Activated T-helper 17 cell treated with anti-CD3 and anti-CD28 coated beads, Interleukin-2, amount 50 U/mL, for 72 hours (primary cell): Measurements from ENCODE around the gene SSR4. TPM values are rescaled to one million over a fixed set of nuclear protein-coding genes. Genes with fewer than 3 reads are reported as not detected.
A peak's percentile ranks its signal among the peaks of the same experiment; 100 is the strongest.

Experiments used
- ATAC-seq: fragments of 150-1000 bp; cut with Tn5 transposase; replicated peaks from 2 replicates; pipeline ENCODE4 v1.10.0; 2021; ENCODE audit warnings: mild to moderate bottlenecking, moderate library complexity
- H3K27ac Mint-ChIP-seq: one replicate; pipeline ENCODE4 v1.8.0; 2022; ENCODE audit warnings: mixed read lengths
- H3K27me3 Mint-ChIP-seq: one replicate; pipeline ENCODE4 v1.8.0; 2022; ENCODE audit warnings: mixed read lengths
- H3K36me3 Mint-ChIP-seq: one replicate; pipeline ENCODE4 v1.8.0; 2022; ENCODE audit warnings: low read depth, mild to moderate bottlenecking, mixed read lengths
- H3K4me1 Mint-ChIP-seq: one replicate; pipeline ENCODE4 v1.8.0; 2022; ENCODE audit warnings: mixed read lengths
- H3K4me3 Mint-ChIP-seq: one replicate; pipeline ENCODE4 v1.8.0; 2022; ENCODE audit warnings: mild to moderate bottlenecking, mixed read lengths
- H3K9me3 Mint-ChIP-seq: one replicate; pipeline ENCODE4 v1.8.0; 2022; ENCODE audit warnings: mixed read lengths
- total RNA-seq, 2 donors: library from RNA; stranded (reverse); gene quantifications; one replicate each; pipeline ENCODE4 v1.2.3, GENCODE V29; 2022

Gene SSR4
- total RNA-seq, 2 donors from 2014 or later, result 150 to 152 TPM

DNA sequence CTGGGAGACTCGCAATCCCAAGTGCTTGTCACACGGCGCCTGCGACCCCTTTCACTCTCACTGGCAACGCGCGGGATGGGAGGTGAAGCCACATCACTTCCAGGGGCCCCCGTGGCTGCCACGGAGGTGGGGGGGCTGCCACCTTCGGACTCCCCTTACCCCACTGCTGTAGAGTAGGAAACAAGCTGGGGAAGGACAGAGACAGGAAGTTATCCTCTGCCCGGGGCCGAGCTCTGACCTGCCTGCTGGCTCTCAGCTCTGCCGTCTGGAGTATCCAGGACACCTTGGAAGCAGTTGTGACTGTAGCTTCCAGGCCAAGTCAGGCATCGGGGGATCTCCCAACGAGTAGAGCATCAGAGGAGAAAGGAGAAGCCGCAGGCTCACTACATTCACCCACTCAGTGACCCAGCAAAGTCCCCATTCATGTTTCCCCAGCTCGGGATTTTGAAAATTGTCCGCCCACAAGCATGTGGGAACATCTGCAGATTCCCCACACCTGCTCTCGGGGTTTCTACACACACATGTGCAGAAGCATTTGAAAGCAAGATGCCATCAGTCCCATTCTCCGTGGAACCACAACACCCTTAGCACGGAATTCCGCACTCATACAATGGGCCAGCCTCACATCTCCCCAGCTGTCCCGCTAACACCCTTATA, 25.0 kb downstream of the SSR4 start:
- H3K4me3 Mint-ChIP-seq, result peak overlapping the region; percentile 68
- ATAC-seq, result no peak

DNA sequence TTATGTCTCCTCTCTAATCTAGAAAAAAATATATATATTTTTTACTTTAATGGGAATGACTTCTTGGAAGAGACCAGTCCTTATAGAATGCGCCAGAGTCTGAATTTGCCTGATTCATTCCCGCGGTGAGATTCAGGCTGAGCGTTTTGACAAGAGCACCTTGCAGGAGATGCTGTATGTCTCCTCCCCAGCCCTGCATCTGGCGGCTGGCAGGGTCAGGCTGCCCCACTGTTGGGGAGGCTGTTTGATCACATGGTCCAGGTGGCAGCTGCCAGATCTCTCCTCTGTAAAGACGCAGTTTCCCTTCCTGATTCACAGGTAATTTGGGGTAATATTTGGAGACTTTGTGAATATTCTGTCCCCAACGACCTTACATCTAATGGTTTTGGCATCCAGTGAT, 26.1 kb downstream of the SSR4 start:
- no peak for ATAC-seq
- peaks cover 14% of the 10 kb centered on the region for H3K4me1 Mint-ChIP-seq
- H3K36me3 Mint-ChIP-seq, result no peaks in the 10 kb centered on the region
- H3K27me3 Mint-ChIP-seq, result no peaks in the 10 kb centered on the region
- no peak overlapping the region for H3K27ac Mint-ChIP-seq
- H3K4me3 Mint-ChIP-seq, result no peak overlapping the region
- H3K9me3 Mint-ChIP-seq, result no peaks in the 10 kb centered on the region

More for the DNA sequence above, 25.0 kb downstream of the SSR4 start:
- Mint-ChIP-seq H3K36me3 (no peaks in the 10 kb centered on the region), H3K27ac (no peak overlapping the region), H3K27me3 (no peaks in the 10 kb centered on the region), H3K9me3 (no peaks in the 10 kb centered on the region), H3K4me1 (peaks cover 14% of the 10 kb centered on the region)

DNA sequence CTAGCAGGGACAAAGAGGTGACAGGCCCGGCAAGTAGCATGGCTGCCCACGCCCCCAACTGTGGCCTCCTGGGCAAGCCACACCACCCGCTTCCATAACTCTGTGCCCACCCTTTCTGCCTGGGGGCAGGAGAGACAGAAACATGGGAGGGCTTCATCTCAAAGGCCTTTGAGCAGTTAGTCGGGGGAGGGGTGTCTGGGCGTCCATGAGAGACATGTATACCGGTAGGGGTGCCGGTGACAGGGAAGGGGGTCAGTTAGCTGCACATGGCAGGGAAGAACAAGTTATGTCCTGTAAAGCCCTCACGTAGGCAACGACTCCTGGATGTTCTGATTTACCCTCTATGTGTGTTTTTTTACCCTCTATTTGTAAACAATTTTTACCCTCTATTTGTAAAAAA, 26.6 kb downstream of the SSR4 start:
- no peaks in the 10 kb centered on the region for H3K9me3 Mint-ChIP-seq
- H3K27me3 Mint-ChIP-seq, result no peaks in the 10 kb centered on the region
- H3K27ac Mint-ChIP-seq, result no peak overlapping the region
- H3K4me3 Mint-ChIP-seq, result peak overlapping the region; percentile 45
- ATAC-seq, result no peak
- H3K4me1 Mint-ChIP-seq, result peaks cover 14% of the 10 kb centered on the region
- no peaks in the 10 kb centered on the region for H3K36me3 Mint-ChIP-seq

DNA sequence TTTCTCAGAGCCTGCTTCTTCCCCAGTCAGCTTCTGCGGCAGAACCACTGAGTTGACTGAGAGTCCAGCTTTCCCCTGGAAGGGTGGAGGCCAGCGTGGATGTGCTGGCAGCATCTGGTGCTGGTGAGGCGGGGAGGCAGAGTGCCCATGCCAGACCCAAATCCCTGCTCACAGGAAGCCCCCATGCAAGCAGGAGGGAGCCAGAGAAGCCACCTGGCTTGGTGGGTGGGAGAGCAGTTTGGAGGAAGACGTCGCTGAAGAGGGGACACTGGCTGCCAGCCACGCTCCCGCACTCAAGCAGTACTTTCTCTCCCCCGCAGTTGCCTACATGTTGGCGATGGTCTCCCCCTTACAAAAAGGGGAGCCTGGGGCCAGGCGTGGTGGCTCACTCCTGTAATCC, 29.9 kb downstream of the SSR4 start:
- H3K9me3 Mint-ChIP-seq, result no peaks in the 10 kb centered on the region
- H3K4me1 Mint-ChIP-seq, result peaks cover 13% of the 10 kb centered on the region
- no peak for ATAC-seq
- no peaks in the 10 kb centered on the region for H3K27me3 Mint-ChIP-seq
- no peaks in the 10 kb centered on the region for H3K36me3 Mint-ChIP-seq
- H3K4me3 Mint-ChIP-seq, result no peak overlapping the region
- no peak overlapping the region for H3K27ac Mint-ChIP-seq

DNA sequence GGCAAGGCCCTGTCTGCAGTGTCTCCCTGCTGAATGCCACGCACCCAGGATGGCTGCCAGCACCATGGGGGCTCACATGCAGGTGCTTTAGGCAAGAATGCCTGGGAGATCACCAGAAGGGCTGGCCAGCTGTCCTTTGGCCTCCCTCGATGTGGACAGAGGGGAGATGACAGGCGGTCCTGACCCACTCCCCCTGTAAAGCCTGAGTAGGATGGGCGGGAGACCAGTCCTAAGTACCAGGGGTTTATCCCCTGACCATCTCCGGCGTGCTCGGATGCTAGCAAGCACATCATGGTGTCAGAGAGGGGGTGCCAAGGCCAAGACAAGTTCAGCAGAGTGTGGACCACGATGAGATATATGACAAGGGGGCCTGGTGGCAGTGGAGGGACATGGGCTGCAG, 30.6 kb downstream of the SSR4 start:
- no peak for ATAC-seq
- H3K4me1 Mint-ChIP-seq, result peaks cover 13% of the 10 kb centered on the region

DNA sequence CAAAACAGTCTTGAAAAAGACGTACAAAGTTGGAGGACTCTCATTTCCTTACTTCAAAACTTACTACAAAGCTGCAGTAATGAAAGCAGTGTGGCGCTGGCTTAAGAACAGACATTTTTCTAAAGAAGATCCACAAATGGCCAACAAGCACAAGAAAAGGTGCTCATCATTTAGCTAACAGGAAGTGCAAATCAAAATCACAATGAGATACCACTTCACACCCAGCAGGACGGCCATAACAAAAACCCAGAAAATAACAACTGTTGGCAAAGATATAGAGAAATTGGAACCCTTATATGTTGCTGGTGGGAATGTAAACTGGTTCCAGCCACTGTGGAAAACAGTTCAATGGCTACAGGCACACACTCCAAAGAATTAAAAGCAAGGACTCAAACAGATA, 32.5 kb downstream of the SSR4 start:
- ATAC-seq, result no peak
- Mint-ChIP-seq H3K27ac (no peak overlapping the region), H3K4me3 (peak overlapping the region; percentile 41), H3K27me3 (no peaks in the 10 kb centered on the region), H3K36me3 (no peaks in the 10 kb centered on the region), H3K9me3 (no peaks in the 10 kb centered on the region), H3K4me1 (peaks cover 13% of the 10 kb centered on the region)

More for the DNA sequence above, 30.6 kb downstream of the SSR4 start:
- no peaks in the 10 kb centered on the region for H3K9me3 Mint-ChIP-seq
- no peaks in the 10 kb centered on the region for H3K27me3 Mint-ChIP-seq
- H3K4me3 Mint-ChIP-seq, result no peak overlapping the region
- H3K27ac Mint-ChIP-seq, result no peak overlapping the region
- no peaks in the 10 kb centered on the region for H3K36me3 Mint-ChIP-seq

DNA sequence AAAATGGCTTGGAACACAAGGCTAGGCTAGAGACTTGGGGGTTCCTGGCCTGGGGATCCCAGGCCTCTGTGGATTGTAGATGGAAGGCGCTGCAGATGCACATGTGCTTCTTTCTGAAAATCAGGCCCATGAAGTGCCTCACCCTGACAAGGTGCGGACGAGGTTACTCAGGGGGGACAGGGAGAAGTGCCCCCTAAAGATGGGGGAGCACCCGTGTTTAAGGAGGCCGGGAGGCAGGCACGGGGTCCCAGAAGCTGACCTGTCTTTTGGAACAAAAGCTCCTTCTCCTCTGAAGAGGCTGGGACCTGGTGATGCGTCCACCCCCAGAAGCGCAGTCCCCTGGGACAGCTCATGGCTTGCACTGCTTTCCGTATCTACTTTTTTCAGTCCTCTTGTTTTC, 33.4 kb downstream of the SSR4 start:
- Mint-ChIP-seq H3K4me3 (peak overlapping the region; percentile 41), H3K4me1 (peaks cover 9% of the 10 kb centered on the region), H3K36me3 (no peaks in the 10 kb centered on the region), H3K9me3 (no peaks in the 10 kb centered on the region), H3K27me3 (no peaks in the 10 kb centered on the region), H3K27ac (no peak overlapping the region)
- ATAC-seq, result no peak

DNA sequence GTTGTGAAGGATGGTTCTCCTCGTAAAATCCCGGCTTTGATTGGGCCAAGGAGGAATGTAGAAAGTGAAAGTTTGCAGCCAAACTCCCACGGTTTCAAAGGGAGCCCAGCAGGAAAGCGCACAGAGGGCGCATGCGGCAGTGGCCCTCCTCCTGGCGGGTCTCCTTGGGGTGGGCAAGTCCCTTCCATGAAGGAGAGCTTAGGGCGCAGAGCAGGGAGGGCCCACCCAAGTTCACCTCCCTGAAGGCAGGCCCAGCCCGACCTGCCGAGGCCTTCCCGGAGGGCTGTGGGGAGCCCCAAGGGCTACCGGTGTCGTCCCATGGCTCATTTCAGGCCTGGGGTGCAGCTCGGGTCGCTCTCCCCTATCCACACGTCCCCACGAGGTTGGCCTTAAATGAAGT, 33.8 kb downstream of the SSR4 start:
- Mint-ChIP-seq H3K4me3 (no peak overlapping the region), H3K9me3 (no peaks in the 10 kb centered on the region), H3K36me3 (no peaks in the 10 kb centered on the region), H3K27ac (no peak overlapping the region), H3K4me1 (peaks cover 9% of the 10 kb centered on the region), H3K27me3 (no peaks in the 10 kb centered on the region)
- no peak for ATAC-seq

DNA sequence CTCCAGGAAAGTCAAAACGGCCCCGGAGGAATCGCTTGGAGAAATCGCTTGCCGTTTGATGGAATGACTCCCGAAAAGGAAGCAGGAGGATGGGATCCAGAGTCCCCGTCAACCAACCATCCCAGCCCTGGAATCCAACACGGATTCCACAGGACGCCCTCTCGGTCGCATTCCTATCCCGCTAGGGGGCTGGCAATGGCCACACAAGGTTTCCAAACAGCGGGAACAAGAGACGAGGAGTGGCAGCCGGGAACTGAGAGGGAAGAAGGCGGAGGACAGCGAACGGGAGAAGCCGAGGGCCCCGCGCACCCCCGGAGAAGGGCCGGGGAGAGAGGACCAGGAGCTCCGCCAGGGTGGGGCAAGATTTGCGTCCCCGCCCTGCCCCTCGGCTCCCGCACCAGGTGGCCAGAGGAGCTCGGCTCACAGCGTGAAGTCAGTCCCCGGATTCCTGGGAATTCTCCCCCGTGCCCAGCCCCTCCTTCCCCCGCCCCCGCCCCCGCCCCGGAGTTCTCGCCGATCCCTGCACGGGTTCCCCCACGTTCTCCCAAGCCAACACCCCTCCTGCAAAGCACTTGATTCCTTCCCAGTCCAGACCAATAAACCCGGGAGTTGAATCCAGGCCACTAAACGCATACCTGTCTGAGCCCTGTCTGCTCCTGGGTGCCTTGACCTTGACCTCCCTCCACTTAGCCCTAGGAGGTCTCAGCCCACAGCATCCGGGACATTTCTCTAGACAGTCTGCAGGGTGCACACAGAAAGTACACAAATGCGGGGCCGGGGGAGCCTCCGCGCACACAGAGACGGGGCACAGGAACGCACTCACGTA, 34.5 kb downstream of the SSR4 start:
- H3K4me3 Mint-ChIP-seq, result peak overlapping the region; percentile 43
- peaks cover 9% of the 10 kb centered on the region for H3K4me1 Mint-ChIP-seq
- H3K27ac Mint-ChIP-seq, result no peak overlapping the region
- H3K27me3 Mint-ChIP-seq, result no peaks in the 10 kb centered on the region
- H3K36me3 Mint-ChIP-seq, result no peaks in the 10 kb centered on the region
- peak; percentile 44 for ATAC-seq
- H3K9me3 Mint-ChIP-seq, result no peaks in the 10 kb centered on the region

DNA sequence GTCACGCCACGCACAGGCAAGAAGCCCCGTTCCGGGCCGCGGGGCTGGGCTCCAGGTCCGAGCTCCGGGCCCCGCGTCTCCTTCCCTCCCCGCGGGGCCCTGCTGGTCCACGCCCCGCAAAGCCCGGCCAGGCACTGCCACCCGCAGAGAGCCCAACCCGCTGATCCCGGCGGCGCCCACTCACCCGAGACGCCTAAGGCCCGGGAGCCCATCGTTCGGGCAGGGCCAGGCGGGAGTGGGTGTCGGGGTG, 35.0 kb downstream of the SSR4 start:
- H3K4me1 Mint-ChIP-seq, result peaks cover 9% of the 10 kb centered on the region
- peak overlapping the region; percentile 43 for H3K4me3 Mint-ChIP-seq
- no peaks in the 10 kb centered on the region for H3K36me3 Mint-ChIP-seq
- no peak for ATAC-seq
- H3K27ac Mint-ChIP-seq, result no peak overlapping the region
- no peaks in the 10 kb centered on the region for H3K27me3 Mint-ChIP-seq
- H3K9me3 Mint-ChIP-seq, result no peaks in the 10 kb centered on the region

DNA sequence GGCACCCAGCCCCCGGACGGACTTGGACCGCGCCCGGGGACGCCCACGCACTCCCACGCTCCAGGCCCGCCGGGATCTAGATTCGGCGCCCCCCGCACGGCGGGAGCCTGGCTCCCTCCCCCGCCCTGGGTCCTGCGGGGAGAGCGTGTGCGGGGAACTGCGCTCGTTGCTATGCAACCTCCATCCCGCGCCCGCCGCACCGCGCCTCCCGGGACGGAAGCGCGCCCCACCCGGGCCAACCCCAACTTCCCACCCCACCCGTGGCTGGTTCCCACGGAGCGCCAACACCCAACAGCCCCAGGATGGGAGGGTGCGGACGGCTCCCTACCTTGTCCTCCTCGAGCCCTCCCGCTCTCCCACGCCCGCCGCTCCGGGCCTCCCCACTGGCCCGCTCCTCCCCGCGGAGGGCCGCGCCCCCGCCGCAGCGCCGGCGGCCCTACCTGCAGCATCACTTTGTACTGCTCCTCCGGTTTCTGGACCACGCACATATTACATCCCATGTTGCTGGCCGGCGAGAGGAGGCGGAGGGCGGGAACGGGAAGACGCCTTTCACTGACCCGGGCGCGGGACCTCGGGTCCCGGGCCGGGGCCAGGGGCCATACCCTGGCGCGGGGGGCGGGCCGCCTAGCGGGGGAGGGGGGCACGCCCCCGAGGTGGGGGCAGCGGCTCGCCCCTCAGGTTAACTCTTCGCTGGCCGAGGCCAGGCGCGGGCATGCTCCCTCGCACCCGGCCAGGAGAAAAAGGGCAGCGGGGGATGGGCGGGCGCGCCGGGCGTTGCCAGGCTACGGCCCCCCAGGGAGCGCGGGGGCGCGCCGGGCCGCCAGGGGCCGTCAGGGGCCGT, 35.6 kb downstream of the SSR4 start, which contains the start of gene PDZD4:
TSS of gene PDZD4 (minus strand) at position 746 of the 841 bp plus-strand sequence. CDS start at position 500, 246 bp downstream.
- peaks cover 9% of the 10 kb centered on the region for H3K4me1 Mint-ChIP-seq
- H3K9me3 Mint-ChIP-seq, result no peaks in the 10 kb centered on the region
- H3K27ac Mint-ChIP-seq, result no peak within 1 kb of the TSS
- H3K36me3 Mint-ChIP-seq, result no peaks in the 10 kb centered on the region
- no peaks in the 10 kb centered on the region for H3K27me3 Mint-ChIP-seq
- peak; percentile 80 for ATAC-seq
- peak within 1 kb of the TSS; percentile 43 for H3K4me3 Mint-ChIP-seq

DNA sequence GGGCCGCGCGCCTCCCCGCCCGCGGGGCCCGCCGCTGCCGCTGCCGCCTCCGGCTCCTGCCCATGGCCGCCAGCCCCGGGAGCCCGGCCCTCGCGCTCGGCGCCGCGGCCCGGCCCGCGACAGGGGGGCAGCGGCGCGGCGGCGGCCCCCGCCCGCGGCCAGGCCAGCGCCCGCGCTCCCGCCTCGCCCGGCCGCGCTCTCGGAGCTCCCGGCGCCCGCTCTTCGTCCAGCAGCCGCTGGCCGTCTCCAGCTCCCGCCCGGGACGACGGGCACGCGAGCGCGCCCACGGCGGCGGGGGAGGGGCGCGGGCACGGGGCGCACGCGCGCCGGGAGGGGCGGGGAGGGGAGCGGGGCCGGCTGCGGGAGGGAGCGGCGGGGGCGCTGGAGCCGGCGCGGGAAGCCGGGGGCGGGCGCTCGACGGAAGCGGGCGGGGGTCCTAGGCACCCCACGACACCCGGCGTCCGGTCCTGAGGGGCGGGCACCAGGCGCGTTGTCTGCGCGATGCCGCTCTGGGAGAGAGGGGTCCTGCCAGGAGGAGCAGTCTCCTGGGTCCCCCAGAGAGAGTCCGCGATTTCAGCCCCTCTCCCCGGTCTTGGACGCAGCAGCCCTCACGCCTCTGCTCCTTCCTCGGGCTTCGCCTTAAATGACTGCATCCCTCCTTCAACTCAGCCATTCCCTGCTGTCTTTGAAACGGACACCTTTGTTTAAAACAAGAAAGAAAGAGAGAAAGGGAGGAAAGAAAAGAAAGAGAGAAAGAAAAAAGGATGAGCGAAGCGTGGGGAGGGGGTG, 36.4 kb downstream of the SSR4 start:
- no peak for ATAC-seq
- Mint-ChIP-seq H3K36me3 (no peaks in the 10 kb centered on the region), H3K4me1 (peaks cover 9% of the 10 kb centered on the region), H3K27me3 (no peaks in the 10 kb centered on the region), H3K27ac (no peak overlapping the region), H3K9me3 (no peaks in the 10 kb centered on the region), H3K4me3 (no peak overlapping the region)

DNA sequence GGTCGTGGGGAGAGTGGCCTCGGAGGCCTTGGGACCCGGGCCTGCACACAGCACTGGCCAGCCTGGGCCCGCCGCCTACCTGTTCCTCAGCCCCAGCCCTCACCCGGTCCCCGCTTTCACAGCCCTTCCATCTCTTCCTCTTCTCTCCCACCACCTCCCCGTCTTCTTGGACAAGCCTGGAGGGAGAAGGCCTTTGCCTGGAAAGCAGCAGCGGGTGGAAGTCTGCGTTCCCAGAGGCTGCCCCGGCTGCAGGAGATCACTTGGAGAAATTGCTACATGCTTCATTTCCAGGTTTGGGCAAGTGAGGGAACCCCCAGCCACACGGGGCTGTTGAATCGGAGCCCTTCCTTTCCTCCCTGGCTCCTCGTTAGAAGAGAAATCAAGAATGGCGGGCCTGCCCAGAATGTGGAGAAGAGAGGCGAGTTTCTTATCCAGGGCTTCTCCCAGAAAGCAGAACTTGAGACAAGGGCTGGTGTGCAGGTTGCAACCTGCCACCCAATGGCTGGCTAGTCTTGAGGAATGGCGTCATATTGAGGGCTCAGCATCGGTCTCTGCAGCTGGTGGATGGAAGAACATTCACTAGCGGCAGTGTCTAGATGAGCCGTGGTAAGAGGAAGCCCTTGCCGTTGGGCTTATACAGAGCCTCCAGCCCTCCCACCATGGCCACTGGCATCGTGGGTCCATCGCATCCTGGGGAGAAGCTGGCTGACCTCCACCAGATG, 37.1 kb downstream of the SSR4 start:
- H3K4me3 Mint-ChIP-seq, result peak overlapping the region; percentile 43
- H3K27me3 Mint-ChIP-seq, result no peaks in the 10 kb centered on the region
- no peaks in the 10 kb centered on the region for H3K9me3 Mint-ChIP-seq
- ATAC-seq, result no peak
- H3K36me3 Mint-ChIP-seq, result no peaks in the 10 kb centered on the region
- peaks cover 9% of the 10 kb centered on the region for H3K4me1 Mint-ChIP-seq
- no peak overlapping the region for H3K27ac Mint-ChIP-seq

DNA sequence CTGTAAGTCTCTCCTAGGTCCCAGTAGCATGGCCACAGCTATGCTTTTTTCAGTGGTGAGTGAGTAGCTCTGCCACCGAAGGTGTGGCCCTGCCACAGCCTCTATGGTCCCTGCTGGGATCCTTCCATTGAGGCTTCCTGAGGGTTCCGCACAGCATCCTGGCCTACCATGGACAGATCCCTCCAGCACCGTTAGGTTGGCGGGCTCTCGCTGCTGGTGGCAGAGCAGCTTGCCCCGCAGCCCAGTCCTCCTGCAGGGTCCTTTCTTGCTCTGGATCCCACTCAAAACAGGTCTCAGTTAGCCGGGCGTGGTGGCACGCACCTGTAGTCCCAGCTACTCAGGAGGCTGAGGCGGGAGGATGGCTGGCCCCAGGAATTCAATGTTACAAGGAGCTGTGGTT, 38.3 kb downstream of the SSR4 start:
- H3K4me3 Mint-ChIP-seq, result no peak overlapping the region
- no peaks in the 10 kb centered on the region for H3K36me3 Mint-ChIP-seq
- H3K27me3 Mint-ChIP-seq, result no peaks in the 10 kb centered on the region
- no peaks in the 10 kb centered on the region for H3K9me3 Mint-ChIP-seq
- peaks cover under 1% of the 10 kb centered on the region for H3K4me1 Mint-ChIP-seq
- no peak overlapping the region for H3K27ac Mint-ChIP-seq
- ATAC-seq, result no peak
